ENCODE measurements around the gene AEN.

- TF ChIP-seq, protein P1, sequence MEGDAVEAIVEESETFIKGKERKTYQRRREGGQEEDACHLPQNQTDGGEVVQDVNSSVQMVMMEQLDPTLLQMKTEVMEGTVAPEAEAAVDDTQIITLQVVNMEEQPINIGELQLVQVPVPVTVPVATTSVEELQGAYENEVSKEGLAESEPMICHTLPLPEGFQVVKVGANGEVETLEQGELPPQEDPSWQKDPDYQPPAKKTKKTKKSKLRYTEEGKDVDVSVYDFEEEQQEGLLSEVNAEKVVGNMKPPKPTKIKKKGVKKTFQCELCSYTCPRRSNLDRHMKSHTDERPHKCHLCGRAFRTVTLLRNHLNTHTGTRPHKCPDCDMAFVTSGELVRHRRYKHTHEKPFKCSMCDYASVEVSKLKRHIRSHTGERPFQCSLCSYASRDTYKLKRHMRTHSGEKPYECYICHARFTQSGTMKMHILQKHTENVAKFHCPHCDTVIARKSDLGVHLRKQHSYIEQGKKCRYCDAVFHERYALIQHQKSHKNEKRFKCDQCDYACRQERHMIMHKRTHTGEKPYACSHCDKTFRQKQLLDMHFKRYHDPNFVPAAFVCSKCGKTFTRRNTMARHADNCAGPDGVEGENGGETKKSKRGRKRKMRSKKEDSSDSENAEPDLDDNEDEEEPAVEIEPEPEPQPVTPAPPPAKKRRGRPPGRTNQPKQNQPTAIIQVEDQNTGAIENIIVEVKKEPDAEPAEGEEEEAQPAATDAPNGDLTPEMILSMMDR (IDR thresholded peaks at IDR 0.05; ENCODE audit: extremely low read depth in 1 of 2, insufficient read depth in 1 of 2, low read depth in 1 of 2, low read length in 2 of 2) = no peak
- TF ChIP-seq POLR2A (IDR thresholded peaks at IDR 0.05; ENCODE audit: low read depth, low read length) = no peak
Measured at GRCh38 chr15:88615303-88616107, 5.6 kb upstream of the AEN start.
